SH-SY5Y (cell line): Measurements from ENCODE around the gene CRYBB3.

ENCODE experiments used
- GATA2 ChIP-seq: IDR thresholded peaks from 2 replicates; pipeline ENCODE4 v1.6.1; 2011; ENCODE audit warnings: mild to moderate bottlenecking, low read depth, low read length
- GATA3 ChIP-seq: IDR thresholded peaks from 2 replicates; pipeline ENCODE4 v1.6.1; 2011; ENCODE audit warnings: low read depth, mild to moderate bottlenecking, low read length, moderate library complexity

The CRYBB3 gene

DNA sequence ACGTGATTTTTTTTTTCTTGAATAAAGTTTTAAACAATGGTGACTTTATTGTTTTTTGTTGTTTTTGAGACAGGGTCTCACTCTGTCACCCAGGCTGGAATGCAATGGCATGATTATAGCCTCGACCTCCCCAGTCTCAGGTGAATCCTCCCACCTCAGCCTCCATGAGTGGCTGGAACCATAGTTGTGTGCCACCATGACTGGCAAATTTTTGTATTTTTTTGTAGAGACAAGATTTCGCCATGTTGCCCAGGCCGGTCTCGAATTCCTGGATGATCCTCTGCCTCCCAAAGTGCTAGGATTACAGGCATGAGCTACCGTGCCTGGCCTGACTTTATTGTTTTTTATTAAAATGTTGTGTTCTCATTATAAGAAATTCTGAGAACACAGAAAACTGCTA, 12.2 kb upstream of the CRYBB3 start:
- TF ChIP-seq GATA3 (no peak), GATA2 (no peak)

DNA sequence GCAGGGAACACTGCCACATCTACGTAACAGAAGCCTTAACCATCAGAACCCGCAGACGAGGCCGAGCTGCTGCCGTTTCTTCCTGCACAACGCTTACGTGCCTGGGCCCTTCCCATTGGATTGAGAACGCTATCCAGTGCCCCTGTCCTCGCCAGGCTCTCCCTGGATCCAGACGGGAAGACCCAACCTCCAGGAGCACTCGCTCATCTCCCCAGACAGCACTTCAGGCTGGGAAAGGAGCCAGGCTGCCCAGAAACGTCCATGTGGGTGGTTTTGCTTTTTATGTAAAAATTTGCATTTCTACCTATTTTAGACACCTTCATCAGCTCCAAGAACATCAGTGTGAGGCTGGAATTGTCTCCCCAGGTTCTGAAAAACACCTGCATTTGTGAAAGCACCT, 7.3 kb upstream of the CRYBB3 start:
- TF ChIP-seq GATA3: no peak
- no peak for TF ChIP-seq GATA2

DNA sequence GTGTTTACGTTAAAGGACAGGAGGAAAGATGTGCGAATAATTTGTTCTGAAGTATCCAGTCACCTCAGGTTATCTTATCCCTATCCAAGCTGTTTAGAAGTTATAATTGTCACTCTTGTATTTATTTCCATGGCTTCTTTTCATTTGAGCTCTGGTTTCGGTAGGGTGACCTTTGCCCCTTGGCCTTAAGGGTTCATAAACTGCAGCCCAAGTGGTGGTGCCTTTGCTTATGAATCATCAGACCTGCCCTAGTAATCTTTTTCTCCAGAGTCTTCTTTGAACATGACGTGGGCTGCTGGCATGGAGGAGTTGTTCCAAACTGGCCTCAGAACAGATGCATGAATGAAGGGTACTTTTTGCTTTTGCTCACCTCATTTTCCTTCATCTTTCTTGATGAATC, 6.5 kb upstream of the CRYBB3 start:
- no peak for TF ChIP-seq GATA2
- TF ChIP-seq GATA3: no peak

DNA sequence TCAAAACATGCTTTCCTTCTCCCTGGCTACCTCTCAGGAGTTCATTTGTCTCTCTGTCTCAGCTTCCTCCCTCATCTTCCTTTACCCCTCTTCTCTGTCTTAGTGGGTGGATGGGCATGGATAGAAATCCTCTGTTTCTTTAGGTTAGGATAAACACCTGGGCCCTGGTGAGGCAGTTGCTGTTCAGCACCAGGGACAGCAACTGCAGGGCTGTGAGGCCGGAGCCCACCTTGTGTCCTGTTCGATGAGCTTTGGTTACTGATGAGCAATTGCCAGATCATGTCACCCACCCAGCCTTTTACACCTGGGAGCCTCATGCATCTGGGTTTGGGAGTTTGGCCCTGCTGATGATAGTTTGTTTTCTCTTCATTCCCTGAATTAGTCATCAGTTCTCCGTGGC, 6.1 kb upstream of the CRYBB3 start:
- TF ChIP-seq GATA3 (no peak), GATA2 (no peak)

DNA sequence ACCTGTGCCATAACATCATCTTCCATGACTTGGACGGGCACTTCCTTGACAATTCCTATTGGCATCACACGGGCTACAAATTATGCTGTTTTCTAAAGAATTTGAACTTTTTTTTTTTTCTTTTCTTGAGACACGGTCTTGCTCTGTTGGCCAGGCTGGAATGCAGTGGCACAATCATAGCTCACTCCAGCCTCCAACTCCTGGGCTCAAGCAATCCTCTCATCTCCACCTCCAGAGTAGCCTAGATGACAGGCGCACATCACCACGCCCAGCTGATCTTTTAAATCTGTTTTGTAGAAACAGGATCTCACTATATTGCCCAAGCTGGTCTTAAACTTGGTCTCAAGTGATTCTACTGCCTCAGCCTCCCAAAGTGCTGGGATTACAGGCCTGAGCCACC, 3.3 kb upstream of the CRYBB3 start:
- TF ChIP-seq GATA3 (no peak), GATA2 (no peak)

DNA sequence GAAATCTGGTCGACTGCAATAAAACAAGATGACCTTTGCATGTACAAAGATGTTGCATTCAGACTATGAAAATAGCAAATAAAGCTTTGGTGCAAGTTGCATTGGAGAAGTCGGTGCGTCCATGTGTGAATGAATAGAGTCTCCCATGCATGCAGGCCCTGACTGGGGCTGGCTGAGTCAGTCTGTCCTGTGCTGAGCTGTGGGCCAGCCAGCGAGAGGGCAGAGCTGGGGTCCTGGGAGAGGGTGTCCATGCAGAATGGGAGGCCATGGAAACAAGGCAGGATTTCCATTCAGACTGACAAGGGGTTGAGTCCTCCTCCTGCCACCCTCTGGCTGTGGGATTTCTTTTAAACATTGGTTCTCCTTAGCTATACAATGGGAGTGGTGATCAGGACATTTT, 2.3 kb upstream of the CRYBB3 start:
- TF ChIP-seq GATA2 (no peak), GATA3 (no peak)

DNA sequence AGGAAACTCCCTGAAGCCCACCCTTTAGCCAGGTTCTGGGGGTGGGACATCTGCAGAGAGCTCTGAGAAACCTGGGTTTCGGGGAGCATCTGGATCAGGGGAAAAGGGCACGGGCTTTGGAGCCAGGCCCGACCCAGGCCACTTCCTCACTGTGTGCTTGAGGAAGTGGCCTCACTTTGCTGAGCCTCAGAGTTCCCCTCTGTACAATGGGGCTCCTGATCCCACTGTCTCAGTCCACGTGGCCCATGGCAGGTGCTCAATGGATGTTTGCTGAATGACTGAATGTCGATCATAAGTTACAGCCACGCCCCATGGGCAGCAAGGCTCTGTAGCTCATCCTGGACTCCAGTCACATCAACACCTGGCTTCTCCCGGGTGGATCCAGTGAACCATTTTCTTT, 1.3 kb downstream of the CRYBB3 start:
- TF ChIP-seq GATA2 (no peak), GATA3 (no peak)

DNA sequence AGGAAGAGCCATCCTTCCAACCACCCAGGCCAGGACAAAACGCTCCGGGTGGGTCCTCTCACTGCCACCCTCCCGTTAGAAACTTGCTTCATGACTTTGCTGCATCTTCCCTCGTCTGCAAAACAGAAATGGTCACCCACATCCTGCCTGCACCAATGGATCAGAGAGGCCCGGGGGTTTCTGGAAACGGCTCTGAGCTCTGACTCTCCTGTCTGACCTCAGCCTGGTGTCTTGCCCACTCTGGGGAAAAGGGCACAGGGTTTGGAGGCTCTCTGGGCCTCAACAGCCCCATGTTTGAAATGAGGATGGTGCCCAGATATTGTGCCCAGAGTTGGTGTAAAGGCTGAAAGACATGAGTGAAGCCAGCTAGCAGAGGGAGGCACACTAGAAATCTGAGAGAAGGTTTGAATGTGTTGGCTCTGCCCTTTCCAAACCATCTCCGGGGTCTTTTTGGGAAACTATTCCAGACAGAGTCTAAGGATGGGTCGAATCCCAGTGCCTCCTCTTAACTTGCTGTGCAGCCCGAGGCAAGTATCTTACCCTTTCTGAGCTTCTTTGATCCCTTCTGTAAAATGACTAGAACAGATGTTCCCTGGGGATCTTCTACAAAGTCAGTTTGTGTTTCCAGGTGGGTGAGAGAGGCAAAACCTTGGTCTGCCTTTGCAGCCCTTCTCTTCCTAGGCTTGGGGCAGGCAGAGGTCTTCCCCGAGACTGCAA, 2.1 kb downstream of the CRYBB3 start:
- TF ChIP-seq GATA3: no peak
- no peak for TF ChIP-seq GATA2

DNA sequence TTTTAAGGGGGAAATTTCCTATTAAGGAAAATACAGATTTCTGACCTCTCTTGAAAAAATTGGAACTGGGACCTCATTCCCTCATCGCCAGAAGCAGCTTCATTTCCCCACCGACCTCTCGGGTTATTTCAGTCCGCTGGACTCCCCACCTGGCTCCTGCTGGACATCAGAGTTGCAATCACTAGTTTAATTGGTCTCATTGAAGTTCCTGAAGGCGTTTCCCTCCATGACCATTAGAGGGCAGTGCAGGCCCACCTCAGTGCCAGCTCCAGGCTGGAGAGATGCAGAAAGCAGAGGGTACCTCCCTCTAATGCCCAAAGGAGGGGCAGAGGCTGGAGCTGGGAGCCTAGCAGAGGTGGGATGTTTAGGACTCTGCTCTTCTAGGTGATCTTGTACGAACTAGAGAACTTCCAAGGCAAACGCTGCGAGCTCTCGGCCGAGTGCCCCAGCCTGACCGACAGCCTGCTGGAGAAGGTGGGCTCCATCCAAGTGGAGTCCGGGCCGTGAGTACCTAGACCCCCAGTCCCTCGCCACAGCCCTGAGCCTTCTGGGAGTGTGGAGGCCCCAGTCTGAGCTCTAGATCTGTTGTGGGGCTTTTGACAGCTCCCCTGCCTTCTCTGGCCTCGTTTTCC, 2.7 kb downstream of the CRYBB3 start:
- TF ChIP-seq GATA3 (no peak), GATA2 (no peak)

DNA sequence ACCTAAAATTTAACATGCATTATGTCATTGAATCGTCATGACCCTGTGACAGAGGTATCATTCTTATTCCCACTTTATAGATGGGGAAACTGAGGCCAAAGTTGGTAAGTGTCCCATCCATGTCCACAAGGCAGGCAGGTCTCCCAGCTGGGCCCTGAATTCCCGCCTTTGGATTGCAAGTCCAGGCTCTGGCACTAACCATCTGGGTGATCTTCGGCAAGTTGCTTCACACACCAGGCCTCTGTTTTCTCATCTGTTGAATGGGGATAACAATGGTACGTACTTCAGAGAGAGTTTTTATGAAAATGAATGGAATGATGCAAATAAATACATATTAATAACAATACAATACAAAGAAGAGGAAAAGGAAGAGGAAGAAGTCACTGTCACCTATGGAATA, 3.4 kb downstream of the CRYBB3 start:
- TF ChIP-seq GATA2 (no peak), GATA3 (no peak)

DNA sequence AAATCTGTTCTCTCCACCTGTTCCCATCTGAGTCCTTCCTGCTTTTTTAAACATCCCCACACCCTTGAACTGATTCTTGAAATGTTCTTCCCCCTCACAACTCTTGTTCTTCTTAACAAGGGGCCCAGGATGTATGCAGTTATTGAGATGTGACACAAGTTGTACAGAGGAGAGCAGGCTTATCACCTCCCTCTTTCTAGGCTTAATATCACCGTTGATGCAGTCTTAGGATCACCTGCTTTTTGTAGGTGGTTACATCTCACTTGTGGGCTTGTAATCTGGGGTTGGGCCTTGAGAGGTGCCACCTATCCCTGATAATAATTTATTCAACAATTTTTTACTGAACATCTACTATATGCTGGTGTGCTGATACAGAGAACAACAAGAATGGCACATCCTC, 6.2 kb downstream of the CRYBB3 start:
- TF ChIP-seq GATA2 (no peak), GATA3 (no peak)

DNA sequence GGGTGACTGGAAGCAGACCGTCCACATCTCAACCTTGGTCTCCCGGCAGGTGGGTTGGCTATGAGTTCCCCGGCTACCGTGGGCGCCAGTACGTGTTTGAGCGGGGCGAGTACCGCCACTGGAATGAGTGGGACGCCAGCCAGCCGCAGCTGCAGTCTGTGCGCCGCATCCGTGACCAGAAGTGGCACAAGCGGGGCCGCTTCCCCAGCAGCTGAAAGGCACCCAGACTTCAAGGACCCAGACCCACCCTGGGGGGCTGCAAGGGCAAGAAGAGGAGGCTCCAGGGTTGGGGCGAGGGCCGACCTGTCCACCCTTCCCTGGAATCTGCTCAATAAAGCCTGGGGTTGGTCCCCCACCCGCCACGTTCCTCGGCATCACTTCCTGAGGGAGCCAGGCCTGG, 7.3 kb downstream of the CRYBB3 start:
- no peak for TF ChIP-seq GATA3
- no peak for TF ChIP-seq GATA2

DNA sequence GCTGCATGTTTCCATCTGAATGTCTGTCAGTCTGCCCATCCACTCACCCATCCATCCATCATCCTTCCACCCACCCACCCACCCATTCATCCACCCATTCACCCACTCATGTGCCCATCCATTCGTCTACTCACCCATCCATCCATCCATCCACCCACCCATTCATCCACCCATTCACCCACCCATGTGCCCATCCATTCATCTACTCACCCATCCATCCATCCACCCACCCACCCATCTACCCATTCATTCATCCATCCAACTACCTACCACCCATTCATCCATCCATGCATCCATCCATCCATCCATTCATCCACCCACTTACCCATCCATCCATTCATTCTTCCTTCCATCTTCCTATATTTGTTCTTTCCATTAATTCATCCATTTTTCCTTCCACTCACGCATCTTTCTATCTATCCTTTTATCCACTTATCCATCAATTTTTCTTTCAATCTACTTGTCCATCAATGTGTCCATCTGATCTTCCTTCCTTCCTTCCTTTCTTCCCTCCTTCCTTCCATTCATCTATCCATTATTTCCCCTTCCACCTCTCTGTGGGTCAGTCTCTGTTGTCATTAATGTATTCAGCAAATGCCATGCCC, 8.0 kb downstream of the CRYBB3 start:
- TF ChIP-seq GATA2 (no peak), GATA3 (no peak)

DNA sequence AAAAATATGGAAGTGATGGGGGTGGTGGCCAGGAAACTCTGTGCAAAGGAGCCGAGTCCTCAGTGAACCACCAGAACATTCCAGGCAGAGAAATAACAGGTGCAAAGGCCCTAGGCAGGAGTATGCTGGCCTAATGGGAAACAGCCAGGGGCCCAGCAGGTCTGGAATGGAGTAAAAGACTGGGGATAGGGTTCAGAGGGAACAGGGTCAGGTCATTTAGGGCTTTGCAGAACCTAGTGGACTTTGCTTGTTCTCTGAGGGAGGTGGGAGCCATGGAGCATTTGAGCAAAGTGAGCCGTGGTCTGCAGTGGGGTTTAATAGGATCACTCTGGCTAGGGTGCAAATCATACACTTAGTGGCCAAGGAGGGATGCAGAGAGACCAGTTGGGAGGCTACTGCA, 8.7 kb downstream of the CRYBB3 start:
- TF ChIP-seq GATA3: no peak
- no peak for TF ChIP-seq GATA2
